WTC11 (cell line): ENCODE data around the gene POPDC3.

Source experiments
- RELA ChIP-seq: sonication (generic); formaldehyde crosslinking; IDR thresholded peaks from 2 replicates; pipeline ENCODE4 v1.8.1; 2022; ENCODE audit warnings: missing genetic modification reagents, mild to moderate bottlenecking, borderline replicate concordance
- ZNF121 ChIP-seq: sonication (generic); formaldehyde crosslinking; IDR thresholded peaks from 2 replicates; pipeline ENCODE4 v1.8.0; 2023; ENCODE audit warnings: missing genetic modification reagents

DNA sequence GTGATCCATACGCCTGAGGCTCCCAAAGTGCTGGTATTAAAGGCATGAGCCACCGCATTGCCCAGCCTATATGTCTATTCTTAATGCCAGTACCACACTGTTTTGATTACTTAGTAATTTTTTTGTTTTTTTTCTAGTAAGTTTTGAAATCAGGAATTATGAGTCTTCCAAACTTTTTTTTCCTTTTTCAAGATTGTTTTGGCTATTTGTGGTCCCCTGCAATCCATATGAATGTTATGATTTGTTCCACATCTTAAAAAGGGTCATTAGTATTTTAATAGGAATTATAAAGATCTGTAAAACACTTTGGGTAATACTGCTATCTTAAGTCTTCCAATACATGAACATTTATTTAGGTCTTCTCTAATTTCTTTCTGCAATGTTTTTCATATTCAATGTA lies 6.8 kb upstream of the POPDC3 start:
- TF ChIP-seq RELA (CRISPR knock-in tag) = no peak
- TF ChIP-seq ZNF121 (CRISPR knock-in tag) = no peak
